Activated CD8-positive, alpha-beta T cell treated with anti-CD3 and anti-CD28 coated beads for 36 hours (primary cell): ENCODE results near the gene TBC1D2B. TPM values are rescaled to one million over a fixed set of nuclear protein-coding genes. Genes with fewer than 3 reads are reported as not detected.

Experiments used
- ATAC-seq: fragments of 200-7000 bp; cut with Tn5 transposase; one replicate; pipeline ENCODE4 v1.10.0; 2021; ENCODE audit warnings: mild to moderate bottlenecking, moderate library complexity
- CTCF ChIA-PET: fragments of 350-600 bp; sonication (Branson Sonifier 250); formaldehyde crosslinking; loops from one replicate; lab custom pipeline; 2021; ENCODE audit warnings: antibody characterized with exemption; lab: Charles Lee
- POLR2A ChIA-PET: fragments of 350-600 bp; sonication (Branson Sonifier 250); formaldehyde crosslinking; loops from one replicate; lab custom pipeline; 2021; ENCODE audit warnings: antibody characterized with exemption; lab: Charles Lee
- DNase-seq: peaks from one replicate; pipeline ENCODE4 v3.0.0-alpha.2; 2020
- H3K27ac Mint-ChIP-seq: one replicate; pipeline ENCODE4 v1.8.0; 2021; ENCODE audit warnings: mild to moderate bottlenecking, mixed read lengths
- H3K27me3 Mint-ChIP-seq: one replicate; pipeline ENCODE4 v1.8.0; 2021; ENCODE audit warnings: mixed read lengths
- H3K36me3 Mint-ChIP-seq: one replicate; pipeline ENCODE4 v1.8.0; 2021; ENCODE audit warnings: low read depth, mixed read lengths
- H3K4me1 Mint-ChIP-seq: one replicate; pipeline ENCODE4 v1.8.0; 2021; ENCODE audit warnings: low read depth, mixed read lengths
- H3K4me3 Mint-ChIP-seq: one replicate; pipeline ENCODE4 v1.8.0; 2021; ENCODE audit warnings: mild to moderate bottlenecking, moderate library complexity, mixed read lengths
- H3K9me3 Mint-ChIP-seq: one replicate; pipeline ENCODE4 v1.8.0; 2021; ENCODE audit warnings: mixed read lengths
- intact Hi-C: fragments of 100-400 bp; cut with micrococcal nuclease; formaldehyde crosslinking; loops from one replicate; pipeline ENCODE4 v1.10.0; 2022
- total RNA-seq, 2 experiments: library from RNA; stranded (reverse); gene quantifications; one replicate each; pipeline ENCODE4 v1.2.3, GENCODE V29; 2021
- TF ChIP-seq, protein P1 (sequence below): fragments of 200-600 bp; IDR thresholded peaks from one replicate; pipeline ENCODE4 v1.8.0; 2022; ENCODE audit warnings: antibody characterized with exemption, mild to moderate bottlenecking

The TBC1D2B gene
- total RNA-seq, 2 experiments from 2014 or later, result 62.9 to 65.7 TPM

GRCh38 chr15:78024883-78025282, 52.6 kb downstream of the TBC1D2B start:
- TF ChIP-seq, protein P1, sequence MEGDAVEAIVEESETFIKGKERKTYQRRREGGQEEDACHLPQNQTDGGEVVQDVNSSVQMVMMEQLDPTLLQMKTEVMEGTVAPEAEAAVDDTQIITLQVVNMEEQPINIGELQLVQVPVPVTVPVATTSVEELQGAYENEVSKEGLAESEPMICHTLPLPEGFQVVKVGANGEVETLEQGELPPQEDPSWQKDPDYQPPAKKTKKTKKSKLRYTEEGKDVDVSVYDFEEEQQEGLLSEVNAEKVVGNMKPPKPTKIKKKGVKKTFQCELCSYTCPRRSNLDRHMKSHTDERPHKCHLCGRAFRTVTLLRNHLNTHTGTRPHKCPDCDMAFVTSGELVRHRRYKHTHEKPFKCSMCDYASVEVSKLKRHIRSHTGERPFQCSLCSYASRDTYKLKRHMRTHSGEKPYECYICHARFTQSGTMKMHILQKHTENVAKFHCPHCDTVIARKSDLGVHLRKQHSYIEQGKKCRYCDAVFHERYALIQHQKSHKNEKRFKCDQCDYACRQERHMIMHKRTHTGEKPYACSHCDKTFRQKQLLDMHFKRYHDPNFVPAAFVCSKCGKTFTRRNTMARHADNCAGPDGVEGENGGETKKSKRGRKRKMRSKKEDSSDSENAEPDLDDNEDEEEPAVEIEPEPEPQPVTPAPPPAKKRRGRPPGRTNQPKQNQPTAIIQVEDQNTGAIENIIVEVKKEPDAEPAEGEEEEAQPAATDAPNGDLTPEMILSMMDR, result no peak
- Mint-ChIP-seq H3K36me3 (peaks cover 44% of the 10 kb centered on the region), H3K4me1 (no peaks in the 10 kb centered on the region), H3K27ac (peak overlapping the region; percentile 21), H3K27me3 (no peaks in the 10 kb centered on the region), H3K4me3 (no peak overlapping the region), H3K9me3 (no peaks in the 10 kb centered on the region)
- intact Hi-C loops, result no loop called here
- ChIA-PET CTCF (interaction anchor here (0.6 to 1.4 kb wide), 2 partner anchors 58 to 61 kb away, joined by 3 read pairs; no protein-coding TSS in a partner anchor), POLR2A (no interaction called here)
- no peak for ATAC-seq
- DNase-seq, result no peak

- no peak for DNase-seq
- CTCF ChIA-PET, result interaction anchor here (0.6 to 1.4 kb wide), 3 partner anchors 10 to 61 kb away, joined by 3 to 5 read pairs (median 3); no protein-coding TSS in a partner anchor
- peaks cover 43% of the 10 kb centered on the region for H3K36me3 Mint-ChIP-seq
- H3K9me3 Mint-ChIP-seq, result no peaks in the 10 kb centered on the region
- TF ChIP-seq, protein P1, result no peak
- no peaks in the 10 kb centered on the region for H3K27me3 Mint-ChIP-seq
- peaks cover 2% of the 10 kb centered on the region for H3K4me1 Mint-ChIP-seq
- POLR2A ChIA-PET, result interaction anchor here (1.0 to 1.1 kb wide), 2 partner anchors 11 to 77 kb away, joined by 3 to 4 read pairs; no protein-coding TSS in a partner anchor
- no peak overlapping the region for H3K4me3 Mint-ChIP-seq
- H3K27ac Mint-ChIP-seq, result no peak overlapping the region
- intact Hi-C loops, result no loop called here
- ATAC-seq, result no peak
These were observed 53.0 kb downstream of the TBC1D2B start for GRCh38 chr15:78024519-78024870.

DNA sequence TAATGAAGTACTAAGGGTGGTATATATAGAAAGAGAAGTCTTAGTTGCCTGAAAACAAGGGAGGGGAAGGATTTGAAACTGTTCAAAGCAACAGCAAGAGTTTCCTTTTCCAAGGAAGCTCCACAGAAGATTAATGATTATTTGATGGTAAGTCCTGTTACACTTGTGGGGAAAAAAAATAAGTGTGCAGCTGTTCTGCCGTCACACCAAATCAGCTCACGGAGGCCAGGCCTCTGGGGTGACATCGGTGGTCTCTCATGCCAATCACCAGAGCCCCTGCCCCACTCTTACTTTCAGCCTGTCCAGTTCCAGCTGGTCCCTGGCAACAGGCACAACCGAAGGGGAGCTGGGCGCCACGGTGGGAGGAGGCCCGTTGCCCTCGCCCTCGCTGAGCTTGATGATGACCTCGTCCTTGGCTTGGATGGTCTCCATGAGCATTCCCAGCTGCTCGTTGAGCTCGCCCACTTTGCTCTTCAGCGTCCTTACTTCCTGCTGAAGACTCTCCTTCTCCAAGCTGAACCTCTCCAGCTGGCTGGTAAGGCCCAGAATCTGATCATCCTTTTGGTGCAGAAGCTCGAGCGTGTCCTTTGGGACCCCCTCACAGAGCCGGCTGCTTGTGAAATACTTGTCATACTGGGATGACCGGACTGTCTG, 53.5 kb downstream of the TBC1D2B start:
- POLR2A ChIA-PET, result interaction anchor here (1.0 to 1.1 kb wide), 2 partner anchors 12 to 77 kb away, joined by 3 to 4 read pairs; no protein-coding TSS in a partner anchor
- no peaks in the 10 kb centered on the region for H3K9me3 Mint-ChIP-seq
- intact Hi-C loops, result no loop called here
- H3K27ac Mint-ChIP-seq, result no peak overlapping the region
- CTCF ChIA-PET, result interaction anchor here (1.0 to 1.4 kb wide), 2 partner anchors 10 to 57 kb away, joined by 3 to 5 read pairs; no protein-coding TSS in a partner anchor
- no peak for DNase-seq
- H3K4me1 Mint-ChIP-seq, result peaks cover 7% of the 10 kb centered on the region
- H3K4me3 Mint-ChIP-seq, result no peak overlapping the region
- no peaks in the 10 kb centered on the region for H3K27me3 Mint-ChIP-seq
- ATAC-seq, result no peak
- TF ChIP-seq, protein P1, result no peak
- H3K36me3 Mint-ChIP-seq, result peaks cover 43% of the 10 kb centered on the region

- POLR2A ChIA-PET, result interaction anchor here (1.0 to 1.1 kb wide), 2 partner anchors 12 to 78 kb away, joined by 3 to 4 read pairs; no protein-coding TSS in a partner anchor
- intact Hi-C loops, result no loop called here
- no peak for ATAC-seq
- no peaks in the 10 kb centered on the region for H3K9me3 Mint-ChIP-seq
- no peak for DNase-seq
- no peak overlapping the region for H3K27ac Mint-ChIP-seq
- peaks cover 14% of the 10 kb centered on the region for H3K4me1 Mint-ChIP-seq
- H3K36me3 Mint-ChIP-seq, result peaks cover 42% of the 10 kb centered on the region
- TF ChIP-seq, protein P1, result no peak
- CTCF ChIA-PET, result interaction anchor here (1.0 to 1.4 kb wide), 2 partner anchors 11 to 56 kb away, joined by 3 to 5 read pairs; no protein-coding TSS in a partner anchor
- no peak overlapping the region for H3K4me3 Mint-ChIP-seq
- H3K27me3 Mint-ChIP-seq, result no peaks in the 10 kb centered on the region
These were observed 54.3 kb downstream of the TBC1D2B start for GRCh38 chr15:78023081-78023665.

- Mint-ChIP-seq H3K4me1 (peaks cover 14% of the 10 kb centered on the region), H3K36me3 (peaks cover 43% of the 10 kb centered on the region), H3K4me3 (no peak overlapping the region), H3K9me3 (no peaks in the 10 kb centered on the region), H3K27ac (no peak overlapping the region), H3K27me3 (no peaks in the 10 kb centered on the region)
- intact Hi-C loops, result no loop called here
- ChIA-PET POLR2A (no interaction called here), CTCF (interaction anchor here (0.7 to 1.9 kb wide), 4 partner anchors 14 to 86 kb away, joined by 3 to 7 read pairs (median 3); no protein-coding TSS in a partner anchor)
- no peak for ATAC-seq
- no peak for DNase-seq
- TF ChIP-seq, protein P1, result no peak
These were observed 55.8 kb downstream of the TBC1D2B start for GRCh38 chr15:78021761-78022160.
